WTC11 (cell line): Measurements from ENCODE around the gene AKAP6.

ENCODE experiments used
- AFF4 ChIP-seq: sonication (generic); formaldehyde crosslinking; IDR thresholded peaks from 2 replicates; pipeline ENCODE4 v1.8.1; 2023; ENCODE audit warnings: mild to moderate bottlenecking, missing genetic modification reagents, borderline replicate concordance
- ATF3 ChIP-seq: sonication (generic); formaldehyde crosslinking; conservative IDR thresholded peaks from 2 replicates; pipeline ENCODE4 v1.8.1; 2022; ENCODE audit warnings: mild to moderate bottlenecking, missing genetic modification reagents
- CDX4 ChIP-seq: fragments of 250-450 bp; sonication (Bioruptor Pico); IDR thresholded peaks from 2 replicates; pipeline ENCODE4 v1.9.0; 2021; ENCODE audit warnings: moderate library complexity, mild to moderate bottlenecking, inconsistent platforms, borderline replicate concordance
- CTCF ChIP-seq: fragments of 200-600 bp; IDR thresholded peaks from 2 replicates; pipeline ENCODE4 v1.8.0; 2022; ENCODE audit warnings: antibody characterized with exemption
- ELF4 ChIP-seq: sonication (generic); formaldehyde crosslinking; IDR thresholded peaks from 2 replicates; pipeline ENCODE4 v1.8.1; 2022; ENCODE audit warnings: low read depth, mild to moderate bottlenecking, moderate library complexity, missing genetic modification reagents
- NR2C2 ChIP-seq: sonication (generic); formaldehyde crosslinking; IDR thresholded peaks from 2 replicates; pipeline ENCODE4 v1.8.0; 2022; ENCODE audit warnings: mild to moderate bottlenecking, missing genetic modification reagents
- TCF7 ChIP-seq: sonication (generic); formaldehyde crosslinking; IDR thresholded peaks from 2 replicates; pipeline ENCODE4 v1.8.0; 2022; ENCODE audit warnings: mild to moderate bottlenecking, low read depth, missing genetic modification reagents, moderate library complexity
- USF2 ChIP-seq: sonication (generic); formaldehyde crosslinking; IDR thresholded peaks from 2 replicates; pipeline ENCODE4 v1.8.1; 2023; ENCODE audit warnings: mild to moderate bottlenecking, missing genetic modification reagents, moderate library complexity
- ZNF232 ChIP-seq: sonication (generic); formaldehyde crosslinking; IDR thresholded peaks from 2 replicates; pipeline ENCODE4 v1.8.0; 2022; ENCODE audit warnings: mild to moderate bottlenecking, missing genetic modification reagents

- no peak for TF ChIP-seq CTCF
- TF ChIP-seq USF2 = no peak
- no peak for TF ChIP-seq ZNF232
- TF ChIP-seq TCF7 = no peak
- TF ChIP-seq NR2C2 (CRISPR knock-in tag) = no peak
- no peak for TF ChIP-seq ATF3
- TF ChIP-seq ELF4 (CRISPR knock-in tag) = no peak
- no peak for TF ChIP-seq CDX4
- TF ChIP-seq AFF4 (CRISPR knock-in tag) = no peak
Observed at GRCh38 chr14:32332415-32333316, 3.6 kb downstream of the AKAP6 start.
